HG02610 (cell line): ENCODE measurements around the gene AKAP5.

Source experiments
- ATAC-seq: cut with Tn5 transposase; IDR thresholded peaks from one replicate; pipeline ENCODE4 v1.9.1; 2021; ENCODE audit warnings: mild to moderate bottlenecking, moderate library complexity; ENCODE audit not compliant: unreplicated experiment

Gene AKAP5

GRCh38 chr14:64459405-64460136 lies 5.7 kb upstream of the AKAP5 start:
- no peak for ATAC-seq

DNA sequence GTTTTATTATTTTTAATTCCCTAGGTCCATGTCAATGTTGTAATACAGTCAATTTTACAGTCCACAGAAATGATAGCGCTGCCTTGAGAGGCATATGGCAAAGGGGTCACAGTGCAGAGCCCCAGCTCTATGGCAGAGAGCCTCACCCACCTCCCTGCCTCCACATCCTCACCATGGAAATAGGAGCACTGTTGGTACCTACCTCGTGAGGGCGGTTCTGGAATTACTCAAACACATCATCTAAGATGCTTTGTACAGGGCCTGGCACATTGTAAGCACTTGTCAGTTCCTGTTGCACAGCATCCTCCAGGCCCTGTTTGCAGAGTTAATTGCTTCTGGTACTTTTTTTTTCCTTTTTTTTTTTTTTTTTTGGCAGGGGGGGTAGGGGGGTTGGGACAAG lies 4.1 kb upstream of the AKAP5 start:
- no peak for ATAC-seq

DNA sequence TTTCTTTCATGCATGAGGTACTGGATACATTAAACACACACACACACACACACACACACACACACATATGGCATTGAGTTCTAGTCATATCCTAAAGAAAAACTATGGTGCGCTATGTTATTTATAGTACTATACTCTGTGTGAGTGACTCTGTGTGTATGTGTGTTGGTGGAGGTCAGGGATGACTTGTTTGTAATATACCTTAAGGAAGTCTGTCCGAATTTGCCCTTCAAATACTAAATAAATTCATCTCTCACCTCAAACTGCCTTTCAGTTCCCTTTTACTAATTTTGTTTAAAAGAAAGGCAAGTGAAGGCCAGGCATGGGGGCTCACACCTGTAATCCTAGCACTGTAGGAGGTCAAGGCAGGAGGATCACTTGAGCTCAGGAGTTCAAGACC lies 2.1 kb upstream of the AKAP5 start:
- ATAC-seq = no peak

DNA sequence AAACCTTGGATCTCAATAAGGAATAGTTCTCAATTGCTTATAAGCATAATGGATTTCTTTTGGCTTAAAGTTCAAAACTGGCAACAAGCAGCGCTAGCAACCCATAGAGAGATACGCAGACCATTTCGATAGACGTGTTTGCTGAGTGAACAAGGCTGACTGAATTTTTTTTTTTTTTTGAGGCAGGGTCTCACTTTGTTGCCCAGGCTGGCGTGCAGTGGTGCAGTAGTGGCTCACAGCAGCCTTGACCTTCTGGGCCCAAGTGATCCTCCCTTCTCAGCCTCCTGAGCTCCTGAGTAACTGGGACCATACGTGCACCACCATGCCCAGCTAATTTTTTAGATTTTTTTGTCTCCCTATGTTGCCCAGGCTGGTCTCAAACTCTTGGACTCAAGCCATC lies 1.4 kb upstream of the AKAP5 start:
- ATAC-seq = no peak

DNA sequence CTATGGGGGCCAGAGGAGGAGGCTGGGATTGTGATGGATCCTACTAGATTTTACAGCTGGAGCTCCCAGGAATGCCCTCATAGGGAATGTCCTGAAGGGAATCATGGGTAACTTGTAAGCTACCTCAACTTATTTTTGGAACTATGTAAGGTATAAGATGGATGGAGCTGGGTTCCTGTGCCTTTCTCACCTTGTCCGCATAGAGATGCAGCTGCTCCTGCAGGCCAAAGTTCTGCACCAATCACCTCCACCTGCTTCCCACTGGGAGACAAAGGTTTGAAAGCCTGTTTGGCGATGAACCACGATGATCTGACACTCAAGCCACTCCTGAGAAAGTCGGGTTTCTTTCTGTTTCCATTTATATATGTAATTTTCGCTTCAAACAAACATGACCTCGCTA lies 648 bp upstream of the AKAP5 start:
- no peak for ATAC-seq

GRCh38 chr14:64465831-64466554 lies 694 bp downstream of the AKAP5 start:
- no peak for ATAC-seq

DNA sequence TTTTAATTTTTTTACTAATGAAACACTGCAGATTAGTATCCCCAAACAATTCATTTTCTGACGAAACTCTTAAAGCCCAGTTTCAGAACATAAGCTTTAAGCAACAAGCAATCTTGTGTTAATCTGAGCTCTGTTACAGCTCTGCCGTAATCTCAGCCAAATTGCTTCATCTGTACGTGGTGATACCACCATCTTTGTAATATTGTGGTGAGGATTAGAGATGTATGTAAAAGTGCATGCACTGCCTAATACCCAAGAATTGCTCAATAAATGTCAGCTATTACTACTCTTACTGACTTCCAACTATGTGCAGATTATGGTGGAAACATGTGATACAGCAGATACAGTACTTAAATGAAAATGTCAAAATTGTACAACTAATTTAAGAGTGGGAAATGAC lies 1.8 kb downstream of the AKAP5 start:
- ATAC-seq = no peak

GRCh38 chr14:64467566-64467965 lies 2.3 kb downstream of the AKAP5 start:
- no peak for ATAC-seq

DNA sequence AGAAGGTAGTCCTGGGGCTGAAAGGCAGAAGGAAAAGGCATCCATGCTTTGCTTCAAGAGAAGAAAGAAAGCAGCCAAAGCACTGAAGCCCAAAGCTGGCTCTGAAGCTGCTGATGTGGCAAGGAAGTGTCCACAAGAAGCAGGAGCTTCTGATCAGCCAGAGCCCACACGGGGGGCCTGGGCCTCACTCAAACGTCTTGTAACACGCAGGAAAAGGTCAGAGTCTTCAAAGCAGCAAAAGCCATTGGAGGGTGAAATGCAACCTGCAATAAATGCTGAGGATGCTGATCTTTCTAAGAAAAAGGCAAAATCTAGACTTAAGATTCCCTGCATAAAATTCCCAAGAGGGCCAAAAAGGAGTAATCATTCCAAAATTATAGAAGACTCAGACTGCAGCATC lies 3.2 kb downstream of the AKAP5 start:
- no peak for ATAC-seq

DNA sequence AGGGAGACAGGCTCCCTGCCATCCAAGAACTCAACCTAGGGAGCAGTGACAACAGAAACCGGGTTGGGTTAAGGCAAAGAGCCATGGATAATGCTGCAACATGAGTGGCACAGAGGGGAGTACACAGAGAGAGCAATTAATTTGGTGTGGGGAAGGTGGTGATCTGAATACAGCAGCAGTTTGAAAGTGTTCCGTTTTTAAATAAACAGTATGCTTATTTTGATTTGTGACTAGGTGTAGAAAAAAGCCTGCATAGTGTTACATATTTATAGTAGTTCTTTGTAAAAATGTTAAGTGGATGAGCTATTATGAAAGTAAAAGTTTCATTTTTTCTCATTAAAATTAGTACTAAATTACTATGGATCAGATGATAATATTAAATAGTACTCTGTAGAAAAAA lies 8.7 kb downstream of the AKAP5 start:
- ATAC-seq = no peak

DNA sequence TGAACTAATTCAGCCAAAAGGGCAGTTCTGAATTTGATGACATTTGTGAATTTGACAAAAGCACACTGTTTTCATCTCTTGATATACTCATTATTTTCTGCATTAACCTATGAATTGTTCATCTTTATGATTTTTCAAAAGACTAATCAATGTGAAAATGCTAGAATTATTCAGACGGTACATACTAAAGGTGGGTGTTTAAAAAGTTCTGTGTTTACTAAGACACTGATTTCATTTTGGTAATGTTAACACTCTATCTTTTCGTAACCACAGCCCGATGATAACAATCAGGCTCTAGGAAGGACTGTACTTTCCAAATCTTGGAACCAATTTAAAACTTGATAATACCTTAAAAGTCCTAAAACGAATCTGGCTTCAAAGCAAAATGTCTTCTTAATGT lies 9.4 kb downstream of the AKAP5 start:
- ATAC-seq = no peak

- no peak for ATAC-seq
Measured at GRCh38 chr14:64475585-64476273, 10.4 kb downstream of the AKAP5 start.

- ATAC-seq = no peak
Measured at GRCh38 chr14:64476438-64476837, 11.1 kb downstream of the AKAP5 start.

DNA sequence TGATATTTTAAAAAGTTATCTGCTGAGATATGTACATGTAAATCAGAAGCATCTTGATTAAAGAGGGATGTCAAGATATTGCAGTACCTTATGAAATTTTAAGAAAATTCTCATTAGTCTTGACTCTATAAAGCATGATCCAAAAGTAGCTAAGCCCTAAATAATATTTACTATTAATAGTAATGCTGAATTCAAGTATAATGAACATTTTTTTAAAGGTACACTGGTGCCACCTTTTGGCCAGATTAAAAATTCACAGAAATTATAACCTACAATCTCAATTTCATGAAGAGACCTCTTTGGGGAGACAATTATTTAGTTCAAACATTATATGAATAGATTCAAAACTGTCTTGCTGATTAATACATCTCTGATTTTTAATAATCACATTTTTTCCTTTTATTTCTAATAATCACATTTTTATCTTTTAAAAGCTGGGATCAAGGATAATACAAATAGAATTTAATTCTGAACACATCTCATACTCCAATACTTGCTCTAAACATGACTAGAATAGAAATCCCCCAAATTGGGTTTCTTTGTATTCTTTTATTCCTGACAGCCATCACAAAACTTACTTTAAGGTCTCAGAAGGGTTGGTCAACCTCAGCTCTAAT lies 13.4 kb downstream of the AKAP5 start:
- no peak for ATAC-seq

DNA sequence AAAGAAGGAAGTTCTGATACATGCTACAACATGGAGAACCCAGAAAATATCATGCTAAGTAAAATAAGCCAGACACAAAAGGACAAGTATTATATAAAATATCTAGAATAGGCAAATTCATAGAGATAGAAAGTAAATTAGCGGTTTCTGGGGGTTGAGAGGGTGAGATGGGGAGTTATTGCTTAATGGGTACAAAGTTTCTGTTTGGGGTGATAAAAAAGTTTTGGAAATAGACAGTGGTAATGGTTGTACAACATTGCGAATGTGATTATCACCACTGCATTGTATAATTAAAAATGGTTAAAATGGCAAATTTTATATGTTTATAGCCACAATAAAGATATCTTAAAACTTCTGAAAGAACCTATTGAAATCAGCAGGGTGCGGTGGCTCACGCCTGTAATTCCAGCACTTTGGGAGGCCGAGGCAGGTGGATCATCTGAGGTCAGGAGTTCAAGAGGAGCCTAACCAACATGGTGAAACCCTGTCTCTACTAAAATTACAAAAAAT lies 23.3 kb downstream of the AKAP5 start:
- no peak for ATAC-seq

DNA sequence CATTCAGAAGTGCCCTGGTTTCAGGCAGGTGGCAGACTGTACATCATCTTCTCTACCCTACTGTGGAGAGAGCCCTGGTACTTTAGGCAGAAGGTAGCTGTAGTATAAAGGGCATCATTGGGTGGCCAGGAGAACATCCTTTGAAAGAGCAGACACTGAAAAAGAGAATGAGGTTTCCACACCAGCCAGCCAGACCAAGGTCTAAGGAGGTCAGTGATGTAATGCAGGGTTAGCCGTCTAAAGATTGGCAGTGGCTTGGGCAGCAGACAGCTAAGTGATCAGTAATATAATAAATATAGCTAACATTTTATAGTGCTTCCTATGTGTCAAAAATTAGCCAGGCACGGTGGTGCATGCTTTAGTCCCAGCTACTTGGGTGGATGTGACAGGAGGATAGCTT lies 26.3 kb downstream of the AKAP5 start:
- ATAC-seq = no peak

DNA sequence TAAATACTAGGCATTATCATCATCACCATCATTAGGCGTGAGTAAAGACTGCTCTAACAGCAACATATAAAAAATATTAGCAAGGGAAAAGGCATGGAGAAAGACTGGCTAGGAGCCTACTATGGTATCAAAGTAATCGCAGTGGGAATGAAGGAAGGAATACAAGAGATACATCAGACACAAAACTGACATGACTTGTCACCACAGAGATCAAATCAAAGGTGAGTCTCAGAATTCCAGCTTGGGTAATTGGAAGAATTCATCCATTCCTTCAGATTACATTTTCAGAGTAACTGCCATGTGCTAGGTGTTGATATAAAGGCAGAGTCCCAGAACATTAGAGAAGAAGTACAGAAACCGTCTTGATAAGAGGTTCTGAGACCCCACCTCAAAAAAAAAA lies 28.2 kb downstream of the AKAP5 start:
- ATAC-seq = no peak

DNA sequence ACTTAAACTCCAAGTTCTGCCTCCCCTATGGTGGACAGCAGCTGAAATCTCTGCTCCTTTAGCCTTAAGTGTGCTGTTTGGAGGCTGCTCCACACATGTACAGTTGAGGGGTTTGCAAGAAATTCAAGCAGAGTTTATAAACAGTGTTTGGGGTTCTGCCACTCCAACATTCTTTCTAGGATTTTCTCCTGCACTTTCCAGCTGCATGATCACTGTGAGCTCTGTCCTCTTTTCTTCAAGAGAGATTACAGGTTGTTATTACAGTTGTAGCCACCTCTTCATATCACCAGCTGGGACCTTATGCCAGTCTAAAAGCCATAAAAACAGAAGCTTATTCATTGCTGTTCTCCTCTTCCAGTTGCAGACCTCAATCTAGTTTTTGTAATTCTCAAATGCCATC lies 30.0 kb downstream of the AKAP5 start:
- ATAC-seq = no peak

DNA sequence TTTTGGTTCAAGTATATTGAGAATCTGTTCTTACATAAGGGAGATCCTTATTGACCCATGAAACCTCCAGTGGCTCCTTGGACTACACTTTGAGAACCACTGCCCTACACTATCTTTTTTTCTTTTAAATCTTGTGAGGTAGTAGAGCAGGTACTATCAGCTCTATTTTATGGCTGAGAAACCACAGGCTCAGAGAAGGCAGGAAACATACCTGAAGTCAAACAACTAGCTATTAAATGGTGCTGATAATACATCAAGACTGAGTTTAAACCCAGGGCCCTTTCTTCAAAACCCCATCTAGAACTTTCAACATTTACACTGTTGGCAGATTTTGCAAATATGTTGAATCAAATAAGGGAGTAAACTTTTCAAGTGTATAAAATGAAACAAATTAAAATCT lies 31.5 kb downstream of the AKAP5 start:
- no peak for ATAC-seq

GRCh38 chr14:64500088-64500487 lies 34.8 kb downstream of the AKAP5 start:
- ATAC-seq = no peak

DNA sequence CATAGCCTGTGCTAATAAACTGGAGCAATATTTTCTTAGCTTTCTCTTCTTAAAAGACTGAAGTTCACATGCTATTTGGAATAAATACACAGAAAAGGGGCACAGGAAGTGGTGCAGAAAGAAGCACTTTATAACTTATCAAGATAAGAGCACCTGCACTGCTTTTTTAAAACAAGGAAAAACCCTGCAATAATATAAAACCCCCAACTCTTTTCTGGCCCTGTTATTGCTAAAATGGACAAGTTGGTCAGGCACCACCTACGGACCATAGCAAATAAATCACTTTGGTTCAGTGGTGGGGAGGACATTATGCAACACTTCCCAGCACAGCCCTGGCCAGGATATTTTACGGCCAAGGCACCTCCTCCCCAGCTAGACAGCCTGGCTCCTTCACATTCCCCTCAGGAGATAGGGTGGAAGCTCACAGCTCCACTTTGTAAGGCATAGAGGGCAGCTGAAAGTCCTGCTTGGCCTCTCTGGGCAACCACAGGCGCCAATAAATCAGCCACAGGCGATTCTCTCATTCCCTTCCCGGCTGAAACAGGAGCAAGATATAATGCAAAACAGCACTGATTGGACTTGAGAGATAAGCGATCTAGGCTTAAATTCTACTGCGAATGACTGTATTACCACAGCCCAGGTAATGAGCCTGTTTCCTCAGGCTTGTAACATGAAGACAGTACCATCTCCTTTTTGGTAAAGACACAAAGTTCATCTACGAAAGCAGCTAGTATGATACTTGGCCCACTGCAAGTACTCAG lies 36.3 kb downstream of the AKAP5 start:
- ATAC-seq = no peak
